Measurements from ENCODE around the gene HMMR.

- TF ChIP-seq POLR2AphosphoS5 (IDR thresholded peaks at IDR 0.05; ENCODE audit: low read depth, low read length) (no peak), POLR2A (IDR thresholded peaks at IDR 0.05; ENCODE audit: low read depth, low read length) (no peak), TAF1 (IDR thresholded peaks at IDR 0.05; ENCODE audit: borderline replicate concordance, low read depth, low read length) (no peak)
Measured at GRCh38 chr5:163497315-163497714, 36.9 kb downstream of the HMMR start.
